Fibroblast of skin of right quadriceps (primary cell): ENCODE results near the gene OR4D6.
A peak's percentile ranks its signal among the peaks of the same experiment; 100 is the strongest.
"Not testable (repeated sequence)": the region's sequence is repeated elsewhere in the genome, so short reads cannot be mapped to it uniquely, and the experiment has no call there.

Experiments
- DNase-seq: peaks from one replicate; pipeline ENCODE4 v3.0.0-alpha.2; 2013

OR4D6 gene

GRCh38 chr11:59456661-59457060, at the start of gene OR4D6:
TSS of gene OR4D6 (plus strand) at chr11:59456961. CDS start at chr11:59456961, 0 bp downstream.
- no peak for DNase-seq

- DNase-seq = no peak
Observed at GRCh38 chr11:59413646-59414045, 43.1 kb upstream of the OR4D6 start.

- DNase-seq = no peak
Observed at GRCh38 chr11:59415111-59415510, 41.6 kb upstream of the OR4D6 start.

- DNase-seq = no peak
Observed at GRCh38 chr11:59416613-59417012, 40.1 kb upstream of the OR4D6 start.

- no peak for DNase-seq
Observed at GRCh38 chr11:59417023-59417422, 39.7 kb upstream of the OR4D6 start.

- no peak for DNase-seq
Observed at GRCh38 chr11:59418156-59418555, 38.6 kb upstream of the OR4D6 start.

- DNase-seq = no peak
Observed at GRCh38 chr11:59423835-59424234, 32.9 kb upstream of the OR4D6 start.

GRCh38 chr11:59425131-59425530, 31.6 kb upstream of the OR4D6 start:
- no peak for DNase-seq

GRCh38 chr11:59426361-59427067, 30.2 kb upstream of the OR4D6 start, which contains the start of gene OR5A2:
TSS of gene OR5A2 (minus strand) at chr11:59426413. CDS start at chr11:59422953, 3,460 bp downstream.
- no peak for DNase-seq

- DNase-seq = no peak
Observed at GRCh38 chr11:59427068-59427382, 29.7 kb upstream of the OR4D6 start.

GRCh38 chr11:59429924-59430516, 26.7 kb upstream of the OR4D6 start:
- DNase-seq = peak; percentile 41

GRCh38 chr11:59436169-59436568, 20.6 kb upstream of the OR4D6 start, which contains the start of gene OR5A1:
TSS of gene OR5A1 (plus strand) at chr11:59436469. CDS start at chr11:59443169, 6,700 bp downstream.
- DNase-seq = no peak

GRCh38 chr11:59437770-59438169, 19.0 kb upstream of the OR4D6 start:
- no peak for DNase-seq

- not testable (repeated sequence) for DNase-seq
Observed at GRCh38 chr11:59445624-59446023, 11.1 kb upstream of the OR4D6 start.

- no peak for DNase-seq
Observed at GRCh38 chr11:59448484-59448883, 8.3 kb upstream of the OR4D6 start.

- no peak for DNase-seq
Observed at GRCh38 chr11:59459916-59460315, 3.2 kb downstream of the OR4D6 start.

- no peak for DNase-seq
Observed at GRCh38 chr11:59463190-59463641, 6.5 kb downstream of the OR4D6 start.

GRCh38 chr11:59473015-59473414, 16.3 kb downstream of the OR4D6 start, which contains the start of gene OR4D10:
TSS of gene OR4D10 (plus strand) at chr11:59473315. CDS start at chr11:59477430, 4,115 bp downstream.
- DNase-seq = no peak

- DNase-seq = no peak
Observed at GRCh38 chr11:59475176-59475575, 18.4 kb downstream of the OR4D6 start.

GRCh38 chr11:59479906-59480305, 23.1 kb downstream of the OR4D6 start:
- no peak for DNase-seq

- DNase-seq = no peak
Observed at GRCh38 chr11:59480359-59480758, 23.6 kb downstream of the OR4D6 start.

GRCh38 chr11:59501931-59502330, 45.2 kb downstream of the OR4D6 start:
- no peak for DNase-seq

GRCh38 chr11:59503276-59503675, 46.5 kb downstream of the OR4D6 start, which contains the start of gene OR4D11:
TSS of gene OR4D11 (plus strand) at chr11:59503576. CDS start at chr11:59503576, 0 bp downstream.
- DNase-seq = no peak
